ENCODE measurements around the gene HIVEP1.
"Not testable (repeated sequence)": the region's sequence is repeated elsewhere in the genome, so short reads cannot be mapped to it uniquely, and the experiment has no call there.

The HIVEP1 gene

DNA sequence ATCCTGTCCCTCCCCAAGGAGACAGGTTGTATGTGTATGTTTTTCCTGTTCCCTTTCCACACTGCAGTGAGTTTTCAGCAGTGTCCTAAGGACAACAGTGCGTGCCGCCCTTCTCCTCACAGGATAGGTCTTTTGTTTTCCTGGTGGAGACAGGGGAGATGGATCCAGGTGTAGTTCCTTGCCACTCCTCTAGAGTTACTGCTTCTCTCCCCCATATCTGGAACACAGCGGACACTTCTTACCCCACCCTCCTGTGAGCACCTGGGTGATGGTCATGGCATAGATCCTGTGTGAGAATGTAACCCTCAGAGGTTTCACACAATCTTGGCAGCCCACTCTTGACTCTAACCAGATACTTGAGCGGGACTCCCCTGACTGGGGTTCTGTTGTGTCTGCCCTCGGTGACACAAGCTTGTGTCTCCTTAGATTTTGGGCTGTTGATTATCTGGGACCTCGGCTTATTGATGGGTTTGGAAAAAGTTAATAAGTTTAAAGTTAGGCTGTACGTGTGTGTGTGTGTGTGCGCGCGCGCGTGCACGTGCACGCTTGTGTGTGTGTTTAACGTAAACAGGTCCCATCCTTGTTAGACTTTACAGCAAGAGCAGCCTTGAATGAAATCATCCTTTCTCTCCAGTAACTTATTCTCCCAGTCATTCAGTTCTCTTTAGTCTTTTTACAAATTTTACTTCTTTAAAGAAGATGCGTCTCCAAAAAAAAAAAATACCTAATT lies 146.7 kb downstream of the HIVEP1 start:
- no peak for DNase-seq (ENCODE audit: low read depth in 2 of 2)

DNA sequence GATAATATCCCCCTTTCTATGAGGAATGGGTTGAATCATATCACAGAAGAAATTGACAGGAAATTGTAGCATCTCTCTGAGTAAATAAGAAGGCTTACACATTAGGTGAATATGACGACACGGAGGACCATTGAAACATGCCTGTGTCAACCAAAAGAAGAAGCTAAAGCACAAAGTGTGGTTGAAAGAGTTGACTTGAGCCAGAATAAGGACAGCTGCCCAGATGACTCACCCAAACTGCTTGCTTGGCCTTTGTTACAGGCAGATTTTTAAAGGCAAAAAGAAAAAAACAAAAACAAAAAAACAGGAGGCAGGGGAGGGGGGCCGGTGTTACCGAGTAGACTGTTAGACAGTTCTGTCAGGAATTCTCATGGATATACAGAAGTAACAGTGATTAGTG lies 148.2 kb downstream of the HIVEP1 start:
- DNase-seq (ENCODE audit: low read depth in 2 of 2): no peak

DNA sequence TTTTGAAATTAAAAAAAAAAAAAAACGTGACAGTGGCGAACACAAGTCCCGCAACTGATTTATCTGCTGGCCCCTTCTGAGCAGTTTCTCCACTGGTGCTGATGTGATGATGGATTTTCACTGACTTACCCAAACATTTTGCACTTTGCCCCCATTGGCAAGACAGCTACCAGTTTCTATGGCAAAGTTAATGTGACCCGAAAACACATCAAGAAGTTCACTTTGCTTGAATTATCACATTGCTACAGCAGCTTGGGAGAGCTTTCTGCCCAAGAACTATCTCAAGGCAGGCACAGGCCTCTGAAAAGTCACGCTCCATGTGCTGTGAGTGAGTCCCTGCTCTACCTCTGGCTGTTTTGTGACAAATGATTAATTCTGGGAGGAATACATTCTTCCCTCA lies 150.1 kb downstream of the HIVEP1 start:
- no peak for DNase-seq (ENCODE audit: low read depth in 2 of 2)

DNA sequence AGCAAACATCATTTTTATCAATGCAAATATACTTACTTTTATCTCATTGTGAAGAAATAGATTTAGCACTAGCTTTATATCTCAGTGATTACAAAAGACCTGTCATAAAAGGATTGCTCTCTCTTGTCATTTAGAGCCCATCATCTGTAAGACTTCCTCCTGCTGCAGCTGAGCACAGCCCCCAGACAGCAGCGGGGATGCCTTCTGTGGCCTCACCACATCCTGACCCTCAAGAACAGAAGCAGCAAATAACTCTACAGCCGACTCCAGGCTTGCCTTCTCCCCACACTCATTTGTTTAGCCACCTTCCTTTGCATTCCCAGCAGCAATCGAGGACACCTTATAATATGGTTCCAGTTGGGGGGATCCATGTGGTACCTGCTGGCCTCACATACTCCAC lies 151.0 kb downstream of the HIVEP1 start:
- no peak for DNase-seq (ENCODE audit: low read depth in 2 of 2)

DNA sequence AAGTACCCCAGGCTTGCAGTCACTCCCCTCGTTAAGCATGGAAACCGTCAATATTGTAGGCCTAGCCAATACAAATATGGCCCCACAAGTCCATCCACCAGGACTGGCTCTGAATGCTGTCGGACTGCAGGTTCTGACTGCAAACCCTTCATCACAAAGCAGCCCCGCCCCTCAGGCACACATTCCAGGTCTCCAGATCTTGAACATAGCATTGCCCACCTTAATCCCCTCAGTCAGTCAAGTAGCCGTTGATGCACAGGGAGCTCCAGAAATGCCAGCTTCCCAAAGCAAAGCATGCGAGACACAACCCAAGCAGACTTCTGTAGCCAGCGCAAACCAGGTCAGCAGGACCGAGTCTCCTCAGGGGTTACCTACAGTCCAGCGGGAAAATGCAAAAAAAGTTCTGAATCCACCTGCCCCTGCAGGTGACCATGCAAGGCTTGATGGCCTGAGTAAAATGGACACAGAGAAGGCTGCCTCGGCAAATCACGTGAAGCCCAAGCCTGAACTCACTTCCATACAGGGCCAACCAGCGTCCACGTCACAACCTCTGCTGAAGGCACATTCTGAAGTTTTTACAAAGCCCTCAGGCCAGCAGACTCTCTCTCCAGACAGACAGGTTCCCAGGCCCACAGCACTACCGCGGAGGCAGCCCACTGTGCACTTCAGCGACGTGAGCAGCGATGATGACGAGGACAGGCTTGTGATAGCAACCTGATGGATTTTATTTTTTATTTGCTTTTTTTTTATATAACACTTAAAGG lies 151.8 kb downstream of the HIVEP1 start:
- no peak for DNase-seq (ENCODE audit: low read depth in 2 of 2)

DNA sequence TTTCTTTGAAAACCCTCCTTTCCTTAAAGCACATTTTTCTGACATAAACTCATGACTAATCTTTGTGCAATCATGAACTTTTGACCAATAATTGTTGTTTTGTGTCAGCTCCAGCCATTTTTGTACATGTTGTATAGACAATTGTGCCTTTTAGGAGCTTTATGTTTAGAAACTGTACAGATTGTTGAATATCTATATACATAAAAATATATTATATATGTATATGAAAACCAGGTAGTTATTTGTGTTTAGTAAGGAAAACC lies 152.3 kb downstream of the HIVEP1 start:
- no peak for DNase-seq (ENCODE audit: low read depth in 2 of 2)

DNA sequence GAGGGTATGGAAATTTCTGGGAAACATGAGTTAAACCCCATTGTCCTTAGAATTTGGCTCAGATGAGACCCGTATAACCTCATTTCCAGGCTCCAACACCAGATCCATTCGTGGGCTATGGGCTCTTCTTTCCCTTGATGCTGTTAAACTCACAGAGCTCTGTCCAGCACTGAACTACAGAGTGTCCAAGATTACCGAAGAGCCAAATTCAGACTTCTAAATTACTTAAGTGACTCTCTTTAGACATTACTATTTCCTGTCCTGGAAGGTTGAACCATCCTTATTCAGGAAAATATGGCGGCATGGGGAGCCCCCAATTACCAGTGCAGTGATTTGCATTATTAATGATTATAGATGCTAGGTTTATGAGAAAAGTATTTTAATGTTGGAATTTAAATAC lies 153.2 kb downstream of the HIVEP1 start:
- DNase-seq (ENCODE audit: low read depth in 2 of 2): no peak

DNA sequence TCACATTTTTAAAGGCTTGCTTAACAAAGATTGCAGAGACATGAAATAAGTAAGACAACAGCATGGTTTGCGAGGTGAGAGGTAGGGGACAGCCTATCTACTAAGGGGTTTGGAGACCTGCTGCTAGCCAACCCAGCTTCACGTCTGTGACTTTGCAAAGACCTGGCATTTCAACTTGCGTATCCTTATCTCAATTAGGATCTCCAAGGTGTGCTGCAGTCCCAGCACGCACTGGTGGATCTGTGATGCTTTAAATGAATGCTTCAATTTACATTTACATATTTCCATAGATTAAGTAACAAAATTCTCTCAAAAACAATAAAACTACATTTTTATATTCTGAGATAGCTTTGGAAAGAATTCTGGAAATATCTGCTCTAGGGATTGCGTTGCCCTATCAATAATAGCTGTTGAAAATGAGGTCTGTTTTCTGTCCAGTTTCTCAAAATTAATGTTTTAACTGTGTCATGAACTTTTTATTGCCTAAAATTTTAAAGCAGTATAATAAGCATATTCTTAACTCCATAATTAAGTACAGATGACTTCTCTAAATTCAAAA lies 153.7 kb downstream of the HIVEP1 start:
- no peak for DNase-seq (ENCODE audit: low read depth in 2 of 2)

DNA sequence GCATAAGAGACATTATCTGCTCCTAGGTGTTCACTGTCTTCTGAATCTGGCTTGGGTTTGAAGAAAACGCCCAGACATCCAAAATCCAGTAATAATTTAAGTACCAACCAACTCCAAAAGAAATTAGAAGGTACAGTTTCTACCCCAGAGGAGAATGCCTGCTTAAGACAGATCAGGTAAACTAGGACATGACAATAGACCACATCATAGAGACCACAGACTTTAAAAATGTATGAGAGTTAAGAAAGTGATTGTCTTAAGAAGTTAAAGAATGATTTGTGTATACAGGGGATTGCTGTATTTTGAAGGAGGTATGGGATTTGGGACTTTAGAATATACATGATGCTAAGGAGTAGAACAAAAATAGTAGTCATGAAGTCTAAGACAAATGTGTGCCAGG lies 157.3 kb downstream of the HIVEP1 start:
- DNase-seq (ENCODE audit: low read depth in 2 of 2): no peak

DNA sequence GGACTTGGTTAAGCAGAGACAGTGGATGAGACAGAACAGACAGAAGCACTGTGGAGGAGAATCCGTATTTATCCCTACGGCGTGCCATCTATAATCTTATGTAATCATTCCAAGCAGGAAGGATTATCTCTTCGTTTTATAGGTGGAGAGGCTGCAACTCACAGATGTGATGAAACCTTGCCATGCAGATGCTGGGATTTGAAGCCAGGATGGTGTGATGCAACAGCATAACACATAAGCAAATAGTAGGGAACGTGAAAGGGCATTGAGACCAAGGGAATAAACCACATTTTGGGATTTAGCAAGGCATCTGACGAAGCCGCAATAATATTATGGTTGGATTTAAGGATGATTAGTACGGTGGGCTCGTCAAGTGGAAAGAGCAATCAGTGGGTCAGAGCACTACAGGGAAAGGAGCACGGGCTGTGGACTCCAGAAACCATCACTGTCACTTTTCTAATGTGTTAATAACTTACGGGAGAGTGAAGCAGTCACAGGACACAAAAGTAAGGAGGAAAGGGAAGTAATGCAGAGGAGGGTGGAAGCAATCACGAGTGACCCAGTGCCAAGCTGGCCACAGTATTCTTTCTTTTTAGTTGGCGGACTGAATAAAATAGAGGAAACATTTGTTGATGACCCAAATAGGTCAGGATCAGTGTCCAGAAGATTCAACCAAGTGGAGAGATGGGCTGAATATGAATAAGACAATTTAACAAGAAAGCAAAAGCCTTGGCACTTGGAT lies 158.4 kb downstream of the HIVEP1 start:
- DNase-seq (ENCODE audit: low read depth in 2 of 2): no peak

DNA sequence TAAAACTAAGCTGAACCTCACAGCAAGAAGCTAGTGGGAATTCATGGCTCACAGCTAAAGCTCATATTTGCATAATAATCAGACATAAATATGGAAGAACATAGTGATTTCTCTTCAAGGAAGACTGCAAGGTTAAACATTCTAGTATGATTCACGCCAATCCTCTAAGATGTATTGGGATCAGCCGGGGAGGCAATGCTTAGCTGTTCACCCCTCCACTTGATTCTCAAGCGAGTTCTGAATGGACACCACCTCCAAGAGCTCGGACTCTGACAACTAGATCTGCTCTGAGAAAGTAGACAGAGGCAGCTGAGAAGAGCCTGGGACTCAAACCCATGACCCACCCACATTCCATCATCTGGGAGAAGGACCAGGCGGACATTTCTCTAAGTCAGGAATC lies 159.6 kb downstream of the HIVEP1 start:
- DNase-seq (ENCODE audit: low read depth in 2 of 2): no peak

DNA sequence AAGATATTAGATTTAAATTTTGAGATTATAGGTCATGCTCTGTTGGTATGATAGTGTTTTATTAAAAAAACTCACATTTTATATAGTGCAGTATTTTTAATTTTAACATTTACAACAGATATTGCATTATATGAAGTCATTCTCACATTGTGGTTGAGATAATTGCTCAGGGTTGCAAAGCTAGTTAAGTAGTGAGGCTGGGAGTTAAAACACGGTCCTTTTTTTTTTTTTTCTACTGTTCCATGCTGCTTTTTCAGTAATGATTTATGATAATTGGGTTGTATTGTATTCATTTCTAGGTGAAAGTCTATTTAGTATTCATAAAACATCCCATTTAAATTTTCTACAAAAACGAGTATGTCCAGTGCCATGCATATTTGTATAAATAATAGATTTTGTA lies 160.5 kb downstream of the HIVEP1 start:
- DNase-seq (ENCODE audit: low read depth in 2 of 2): no peak

DNA sequence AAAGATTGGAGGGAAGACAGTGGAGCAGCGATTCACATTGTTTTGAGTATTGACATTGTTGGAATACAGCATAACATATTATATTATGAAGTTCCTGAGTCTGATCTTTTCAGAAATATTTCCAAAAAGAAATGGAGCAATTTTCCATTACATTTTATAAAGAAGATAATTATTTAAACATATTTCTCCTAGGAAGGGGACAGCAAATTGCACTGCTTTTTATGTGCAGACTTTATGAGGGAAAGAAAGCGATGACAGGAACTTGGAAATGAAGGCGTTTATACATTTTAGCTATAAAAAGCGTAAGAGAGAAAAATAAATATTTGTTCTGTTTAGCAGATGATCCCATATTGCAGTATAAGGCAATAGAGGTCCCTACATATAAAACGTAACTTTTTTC lies 161.1 kb downstream of the HIVEP1 start:
- no peak for DNase-seq (ENCODE audit: low read depth in 2 of 2)

DNA sequence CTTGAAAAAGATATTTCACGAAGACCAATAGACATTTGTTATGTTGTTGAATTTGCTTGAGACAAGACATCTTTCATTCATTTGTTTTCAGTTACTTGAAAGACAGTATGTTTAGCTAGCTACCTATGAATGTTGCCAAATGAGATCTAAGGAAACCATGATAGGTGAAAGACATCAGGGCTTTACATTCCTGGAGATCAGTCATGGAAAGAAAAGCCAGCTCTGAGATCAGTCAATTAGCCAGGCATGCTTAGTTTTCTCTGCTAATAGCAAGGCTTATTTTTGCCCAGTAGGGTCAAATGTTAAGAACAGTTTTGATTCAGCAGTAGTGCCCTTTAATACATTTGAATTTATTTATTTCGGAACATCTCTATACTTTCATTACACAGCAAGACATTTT lies 161.5 kb downstream of the HIVEP1 start:
- no peak for DNase-seq (ENCODE audit: low read depth in 2 of 2)

DNA sequence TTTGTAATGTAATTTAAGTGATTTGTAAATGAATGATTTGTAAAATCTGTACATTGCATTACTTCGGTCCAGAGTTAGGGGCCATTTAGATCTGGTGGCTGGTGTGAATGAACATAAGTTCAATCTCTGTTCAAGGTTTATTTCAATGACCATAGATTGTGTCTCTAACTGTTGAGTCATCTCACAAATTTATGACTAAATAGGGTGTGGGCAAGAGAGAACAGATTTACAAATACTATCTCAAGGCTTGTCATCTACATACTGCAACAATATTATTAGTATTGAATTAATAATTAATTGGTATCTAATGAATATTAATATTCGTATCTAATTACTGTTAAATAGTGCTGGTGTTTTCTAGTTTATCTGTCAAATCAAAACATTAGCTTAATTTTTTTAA lies 162.8 kb downstream of the HIVEP1 start:
- no peak for DNase-seq (ENCODE audit: low read depth in 2 of 2)

DNA sequence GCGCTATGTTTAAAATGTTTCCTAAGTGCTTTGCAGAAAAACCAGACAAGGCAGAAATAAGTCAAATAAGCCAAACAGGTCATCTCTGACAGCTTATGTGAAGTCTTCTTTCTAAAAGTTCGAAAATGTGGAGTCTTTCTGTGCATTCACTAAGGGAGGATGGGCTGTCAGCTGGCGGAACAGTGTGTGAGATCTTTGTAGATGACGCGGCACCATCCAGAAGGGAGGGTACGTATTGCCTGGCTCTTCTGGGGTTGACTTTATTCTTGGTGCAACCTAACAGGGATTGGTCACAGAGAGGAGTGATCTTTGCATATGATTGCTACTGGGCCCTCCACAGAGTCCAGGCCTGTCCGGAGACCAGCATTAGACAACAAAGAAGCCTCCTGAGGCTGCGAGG lies 163.5 kb downstream of the HIVEP1 start:
- DNase-seq (ENCODE audit: low read depth in 2 of 2): no peak

DNA sequence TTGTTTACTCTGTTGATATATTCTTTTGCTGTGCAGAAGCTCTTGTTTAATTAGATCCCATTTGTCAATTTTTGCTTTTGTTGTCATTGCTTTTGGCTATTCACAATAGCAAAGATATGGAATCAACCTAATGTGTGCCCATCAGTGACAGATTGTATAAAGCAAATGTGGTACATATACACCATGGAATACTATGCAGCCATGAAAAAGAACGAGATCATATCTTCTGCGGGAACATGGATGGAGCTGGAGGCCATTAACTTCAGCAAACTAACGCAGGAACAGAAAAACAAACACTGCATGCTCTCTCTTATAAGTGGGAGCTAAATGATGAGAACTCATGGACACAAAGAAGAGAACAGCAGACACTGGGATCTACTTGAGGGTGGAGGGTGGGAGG lies 164.7 kb downstream of the HIVEP1 start:
- DNase-seq (ENCODE audit: low read depth in 2 of 2): not testable (repeated sequence)

DNA sequence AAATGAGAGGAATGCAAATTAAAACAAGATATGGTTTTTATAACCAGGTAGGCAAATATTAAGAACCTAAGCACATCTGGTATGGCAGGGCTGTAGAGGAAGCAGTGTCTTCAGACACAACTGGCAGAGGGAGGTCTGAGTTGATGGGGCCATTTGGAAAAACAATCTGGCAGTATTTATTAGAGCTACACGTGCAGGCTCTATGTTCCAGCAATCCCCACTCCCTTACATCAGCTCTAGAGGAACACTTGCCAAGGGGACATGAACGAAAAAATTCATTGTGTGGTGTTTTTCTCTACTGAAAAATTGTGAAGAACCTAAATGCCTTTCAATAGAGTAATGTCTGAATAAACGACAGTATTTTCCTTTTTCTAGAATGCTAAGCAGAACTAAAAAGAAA lies 166.4 kb downstream of the HIVEP1 start:
- DNase-seq (ENCODE audit: low read depth in 2 of 2): no peak

DNA sequence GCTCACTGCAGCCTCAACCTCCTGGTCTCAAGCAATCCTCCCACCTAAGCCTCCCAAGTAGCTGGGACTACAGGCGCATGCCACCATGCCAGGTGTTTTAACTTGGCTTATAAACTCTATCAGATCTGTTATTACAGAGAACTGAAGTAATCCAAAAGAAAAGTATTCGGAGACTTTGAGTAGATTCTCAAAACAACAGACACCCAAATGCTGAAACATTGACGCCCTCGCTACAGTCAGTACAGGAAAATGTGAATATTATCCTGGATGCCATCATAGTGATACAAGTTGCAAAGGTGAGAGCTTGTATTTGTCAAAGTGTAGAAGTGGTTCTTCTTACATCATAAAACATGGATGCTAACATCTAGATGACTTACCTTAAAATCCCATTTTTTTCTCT lies 169.4 kb downstream of the HIVEP1 start:
- DNase-seq (ENCODE audit: low read depth in 2 of 2): no peak

DNA sequence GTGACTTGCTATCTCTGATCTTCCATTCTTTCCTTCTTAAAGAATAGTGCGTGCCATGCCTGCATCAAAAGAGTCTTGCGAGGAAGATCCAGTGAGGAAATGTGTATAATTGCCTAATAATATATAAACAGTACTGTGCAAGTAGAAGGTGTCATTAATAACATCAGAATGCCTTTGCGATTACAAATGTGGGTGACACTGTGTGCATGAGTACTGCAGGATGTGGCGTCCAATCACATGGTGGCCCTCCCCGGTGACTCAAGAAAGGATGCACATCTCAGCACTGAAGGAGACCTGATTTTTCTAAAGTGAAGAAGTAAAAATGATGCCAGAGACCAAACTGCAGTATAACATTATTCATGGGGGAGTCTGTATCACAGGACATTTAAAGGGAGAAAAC lies 170.6 kb downstream of the HIVEP1 start:
- DNase-seq (ENCODE audit: low read depth in 2 of 2): no peak

DNA sequence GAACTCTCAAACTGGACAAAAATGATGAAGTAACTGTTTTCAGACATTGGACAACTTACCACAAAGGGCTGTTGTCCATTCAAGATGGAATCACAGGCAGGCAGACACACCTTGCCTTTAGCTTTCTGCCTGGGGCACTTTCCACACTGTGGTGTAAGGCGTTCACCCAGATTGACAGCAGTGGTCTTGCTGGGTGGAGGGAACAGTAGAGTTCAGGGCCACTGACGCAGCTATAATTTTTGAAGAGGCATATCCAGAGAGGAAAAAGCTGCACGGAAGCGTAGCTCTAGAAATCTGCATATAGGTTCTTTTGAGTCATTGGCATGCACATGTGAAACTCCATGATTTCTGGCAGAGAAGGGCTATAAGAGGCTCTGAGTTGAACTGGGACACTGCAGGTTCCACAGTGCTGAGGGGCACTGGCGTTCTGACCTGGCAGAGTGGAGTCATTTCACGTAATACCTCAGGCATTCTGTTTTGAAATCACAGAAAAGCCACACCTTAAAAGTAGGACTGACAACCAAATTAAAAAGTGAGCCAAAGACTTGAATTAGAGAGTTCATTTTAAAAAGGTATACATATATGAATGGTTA lies 173.1 kb downstream of the HIVEP1 start:
- no peak for DNase-seq (ENCODE audit: low read depth in 2 of 2)

DNA sequence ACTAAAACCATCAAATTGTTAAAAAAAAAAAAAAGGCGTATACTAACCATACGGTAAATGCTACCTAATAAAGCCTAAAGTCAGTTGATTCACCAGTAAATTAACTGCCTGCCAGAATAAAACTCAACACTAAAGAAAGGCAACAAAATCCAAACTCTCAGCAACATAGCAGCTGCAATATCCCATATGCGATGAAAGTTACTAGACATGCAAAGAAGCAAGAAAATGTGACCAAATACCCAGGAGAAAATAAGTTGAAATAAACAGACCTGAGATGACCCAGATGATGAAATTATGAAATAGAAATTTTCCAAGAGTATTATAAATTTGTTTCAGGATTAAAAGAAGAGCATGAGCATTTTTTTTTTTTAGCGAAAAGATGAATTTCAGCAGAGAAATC lies 174.4 kb downstream of the HIVEP1 start:
- DNase-seq (ENCODE audit: low read depth in 2 of 2): no peak

All from stimulated activated CD4-positive, alpha-beta T cell treated with anti-CD3 and anti-CD28 coated beads, Interleukin-1b, Interleukin-23, amount 100 ng/mL, for 4 hours (primary cell).